GM12878 (cell line): Measurements from ENCODE around the gene FGGY. TPM values are rescaled to one million over a fixed set of nuclear protein-coding genes. Genes with fewer than 3 reads are reported as not detected.

Experiments used
- ATAC-seq: fragments of 200-7000 bp; cut with Tn5 transposase; 3 replicates; pipeline ENCODE4 v1.9.1; 2020; ENCODE audit warnings: mild to moderate bottlenecking, moderate library complexity
- BruUV-seq: library from RNA; stranded (reverse); fragments of 400-500 nt; replicated peaks from 2 replicates; lab custom pipeline; 2021; lab: Mats Ljungman, UMichigan
- CTCF ChIA-PET: fragments of 300-600 bp; sonication (Branson Sonifier 250); formaldehyde crosslinking; extraction: SDS; loops from one replicate; lab custom pipeline; 2021; ENCODE audit warnings: inconsistent platforms; lab: Yijun Ruan, JAX
- POLR2A ChIA-PET: fragments of 350-600 bp; formaldehyde crosslinking; extraction: SDS; loops from one replicate; lab custom pipeline; 2021; ENCODE audit warnings: inconsistent platforms; lab: Charles Lee
- RAD21 ChIA-PET: fragments of 300-600 bp; sonication (Branson Sonifier 250); formaldehyde crosslinking; loops from one replicate; lab custom pipeline; 2023; ENCODE audit warnings: antibody characterized with exemption; ENCODE audit not compliant: unreplicated experiment; lab: Charles Lee
- SMC1A ChIA-PET: fragments of 300-600 bp; sonication (Branson Sonifier 250); formaldehyde crosslinking; loops from one replicate; lab custom pipeline; 2023; ENCODE audit not compliant: unreplicated experiment, uncharacterized antibody; lab: Charles Lee
- DNase-seq: peaks from one replicate; pipeline ENCODE4 v3.0.0-alpha.2; 2011; ENCODE audit warnings: low read depth, low spot score
- FAIRE-seq: peaks from 3 replicates; lab custom pipeline; 2011; peaks lifted over from hg19 to GRCh38; lab: Jason Lieb, UNC
- H2AFZ ChIP-seq: 2 replicates; pipeline ENCODE4 v1.6.0; 2011; ENCODE audit warnings: low read depth, low read length, control low read depth; ENCODE audit not compliant: control insufficient read depth
- H3K27ac ChIP-seq: 2 replicates; pipeline ENCODE4 v1.5.1; 2011; ENCODE audit warnings: control low read depth; ENCODE audit not compliant: control insufficient read depth, insufficient read depth
- H3K27me3 ChIP-seq, 2 experiments: replicated peaks in 1 of 2; 2 replicates each; pipeline versions ENCODE4 v1.6.0 to v1.6.1; 2011; ENCODE audit warnings: low read length in 1 of 2; ENCODE audit not compliant: control insufficient read depth in 2 of 2, insufficient read depth in 2 of 2
- H3K36me3 ChIP-seq, 2 experiments: 2 replicates each; pipeline ENCODE4 v1.5.1; 2011; ENCODE audit warnings: low read length in 1 of 2; ENCODE audit not compliant: control insufficient read depth in 2 of 2, insufficient read depth in 2 of 2
- H3K4me1 ChIP-seq: 2 replicates; pipeline ENCODE4 v1.6.1; 2011; ENCODE audit warnings: mild to moderate bottlenecking, low read length, moderate library complexity, mixed read lengths; ENCODE audit not compliant: control insufficient read depth, insufficient read depth
- H3K4me2 ChIP-seq: 2 replicates; pipeline ENCODE4 v1.6.0; 2011; ENCODE audit warnings: control low read depth; ENCODE audit not compliant: control insufficient read depth, insufficient read depth
- H3K4me3 ChIP-seq: fragments of 200-600 bp; sonication (generic); 2 replicates; pipeline ENCODE4 v1.5.1; 2016
- H3K79me2 ChIP-seq: 2 replicates; pipeline ENCODE4 v1.6.0; 2011; ENCODE audit warnings: low read length; ENCODE audit not compliant: control insufficient read depth, insufficient read depth
- H3K9ac ChIP-seq: 2 replicates; pipeline ENCODE4 v1.8.0; 2011; ENCODE audit warnings: low read length, control low read depth, mixed read lengths; ENCODE audit not compliant: control insufficient read depth, insufficient read depth
- H3K9me3 ChIP-seq: replicated peaks from 3 replicates; pipeline ENCODE4 v1.5.1; 2011; ENCODE audit warnings: mild to moderate bottlenecking, low read length; ENCODE audit not compliant: control insufficient read depth, insufficient read depth
- H4K20me1 ChIP-seq: 2 replicates; pipeline ENCODE4 v1.6.0; 2011; ENCODE audit not compliant: control insufficient read depth, insufficient read depth
- CHD2 ChIP-seq: IDR thresholded peaks from 2 replicates; pipeline ENCODE4 v1.6.1; 2011; ENCODE audit warnings: low read depth, low read length, improper control_type of control experiment, borderline replicate concordance
- EP300 ChIP-seq, 2 experiments: fragments of 150-350 bp in 1 of 2; IDR thresholded peaks; 2 replicates each; pipeline ENCODE4 v1.6.1; 2011 to 2012; ENCODE audit warnings: low read depth in 2 of 2, low read length in 2 of 2, borderline replicate concordance in 1 of 2, improper control_type of control experiment in 1 of 2, inconsistent platforms in 1 of 2; ENCODE audit not compliant: control insufficient read depth in 1 of 2
- IKZF2 ChIP-seq, 2 experiments: fragments of 450-650 bp; IDR thresholded peaks; 2 replicates each; pipeline ENCODE4 v1.6.1; 2017; ENCODE audit warnings: mild to moderate bottlenecking in 2 of 2, moderate library complexity in 2 of 2
- MTA2 ChIP-seq: fragments of 450-650 bp; IDR thresholded peaks from 2 replicates; pipeline ENCODE4 v1.6.1; 2016; ENCODE audit warnings: low read depth, mild to moderate bottlenecking, moderate library complexity
- NR2C2 ChIP-seq: IDR thresholded peaks from 2 replicates; pipeline ENCODE4 v1.6.1; 2011; ENCODE audit warnings: borderline replicate concordance, low read depth; ENCODE audit not compliant: control insufficient read depth, insufficient read length
- PML ChIP-seq: IDR thresholded peaks from 2 replicates; pipeline ENCODE4 v1.6.1; 2012; ENCODE audit warnings: low read length, inconsistent platforms
- SMAD1 ChIP-seq: fragments of 450-650 bp; IDR thresholded peaks from 2 replicates; pipeline ENCODE4 v1.6.1; 2018; ENCODE audit warnings: mild to moderate bottlenecking, low read depth; ENCODE audit not compliant: partially characterized antibody
- TAF1 ChIP-seq: IDR thresholded peaks from 2 replicates; pipeline ENCODE4 v1.6.1; 2011; ENCODE audit warnings: mild to moderate bottlenecking, low read depth, low read length, borderline replicate concordance
- WGBS: methylation state at CpG from one replicate; pipeline ENCODE4 v1.1.6; 2016; ENCODE audit warnings: low lambda C conversion rate; ENCODE audit not compliant: insufficient replicate concordance, insufficient coverage; ENCODE audit errors: missing lambda C conversion rate; 5-methylcytosine and 5-hydroxymethylcytosine counted together
- in situ Hi-C: fragments of 300-500 bp; cut with MboI; formaldehyde crosslinking; loops from 9 replicates; pipeline ENCODE4 v1.14.3; 2018; ENCODE audit warnings: mixed read lengths
- intact Hi-C: fragments of 100-400 bp; cut with micrococcal nuclease; formaldehyde crosslinking; loops from one replicate; pipeline ENCODE4 v1.14.2; 2022; ENCODE audit not compliant: unreplicated experiment
- polyA plus RNA-seq, 11 experiments: library from polyadenylated mRNA; depleted of rRNA in 4 of 11; unstranded in 6 of 11; stranded (reverse) in 5 of 11; fragments of >200 nt; fragmentation: Nextera tagmentation in 4 of 11; fragmentation: Illumina TruSeq in 1 of 11; extraction: Ambion mirVana in 4 of 11; extraction: Trizol in 1 of 11; gene quantifications; 1 replicate in 1 of 11; 2 replicates in 10 of 11; pipeline versions ENCODE4 v1.2.1 to v1.2.3, GENCODE V29; 2011 to 2016; ENCODE audit warnings: inconsistent platforms in 2 of 11, missing spikeins in 2 of 11, low read depth in 1 of 11
- total RNA-seq, 4 experiments: library from RNA; depleted of rRNA in 3 of 4; stranded (reverse); fragments of >200 nt in 3 of 4; fragmentation: Illumina TruSeq in 1 of 4; extraction: Trizol in 1 of 4; gene quantifications; 2 replicates each; pipeline versions ENCODE4 v1.2.1 to v1.2.3, GENCODE V29; 2013 to 2021
- TF ChIP-seq, protein P1 (sequence below): fragments of 150-350 bp; IDR thresholded peaks from 2 replicates; pipeline ENCODE4 v1.6.1; 2014; ENCODE audit warnings: mild to moderate bottlenecking, low read depth, low read length
- TF ChIP-seq, protein P2 (sequence below): fragments of 450-650 bp; IDR thresholded peaks from 2 replicates; pipeline ENCODE4 v1.6.1; 2017; ENCODE audit warnings: mild to moderate bottlenecking, moderate library complexity
- TF ChIP-seq, protein P3 (sequence below): IDR thresholded peaks from 2 replicates; pipeline ENCODE4 v1.6.1; 2011; ENCODE audit warnings: borderline replicate concordance, low read depth, mild to moderate bottlenecking, moderate library complexity, low read length; ENCODE audit not compliant: insufficient read depth, poor library complexity, severe bottlenecking

Gene FGGY
- total and polyA plus RNA-seq, 10 of the 15 experiments (the other 5 are each of a cell fraction or from before 2014, with no cell fraction given) = 6.2 to 11.9 (median 7.5) TPM

DNA sequence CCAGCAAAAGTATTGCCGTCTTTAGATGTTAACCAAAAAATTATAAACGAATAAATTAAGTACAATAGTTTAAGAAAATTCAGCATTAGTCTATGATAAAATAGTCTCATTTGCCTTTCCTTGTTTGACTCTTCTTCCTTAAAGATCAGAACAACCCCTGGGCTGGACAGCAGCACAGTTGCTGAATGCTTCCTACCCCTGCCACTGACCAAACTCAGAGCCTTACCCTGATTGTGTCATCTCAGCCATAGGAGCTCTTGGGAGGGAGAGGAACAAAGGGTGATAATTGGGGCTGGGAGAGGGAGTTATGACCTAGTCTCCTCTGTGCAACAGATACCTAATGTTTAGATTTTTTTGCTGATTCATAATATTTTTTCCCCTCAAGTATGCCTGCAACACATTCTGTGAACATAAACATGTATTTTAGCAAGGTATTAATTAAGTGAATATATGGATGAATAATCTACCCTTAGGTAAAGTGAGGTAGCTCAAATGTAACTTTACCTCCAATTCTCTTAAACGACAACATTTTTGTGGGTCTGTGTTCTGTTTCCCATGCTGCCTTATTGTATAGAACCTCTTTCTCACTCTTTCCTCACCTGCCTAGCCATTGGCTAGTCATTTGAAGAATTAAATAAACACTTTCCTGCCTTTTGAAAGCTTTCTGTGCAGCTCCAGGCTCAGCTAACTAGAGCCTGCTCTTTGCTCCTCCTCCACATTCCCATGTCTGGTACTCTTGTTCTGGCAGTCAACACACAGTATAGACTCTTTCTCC, 46.1 kb downstream of the FGGY start (continued):
- TF ChIP-seq, protein P1, sequence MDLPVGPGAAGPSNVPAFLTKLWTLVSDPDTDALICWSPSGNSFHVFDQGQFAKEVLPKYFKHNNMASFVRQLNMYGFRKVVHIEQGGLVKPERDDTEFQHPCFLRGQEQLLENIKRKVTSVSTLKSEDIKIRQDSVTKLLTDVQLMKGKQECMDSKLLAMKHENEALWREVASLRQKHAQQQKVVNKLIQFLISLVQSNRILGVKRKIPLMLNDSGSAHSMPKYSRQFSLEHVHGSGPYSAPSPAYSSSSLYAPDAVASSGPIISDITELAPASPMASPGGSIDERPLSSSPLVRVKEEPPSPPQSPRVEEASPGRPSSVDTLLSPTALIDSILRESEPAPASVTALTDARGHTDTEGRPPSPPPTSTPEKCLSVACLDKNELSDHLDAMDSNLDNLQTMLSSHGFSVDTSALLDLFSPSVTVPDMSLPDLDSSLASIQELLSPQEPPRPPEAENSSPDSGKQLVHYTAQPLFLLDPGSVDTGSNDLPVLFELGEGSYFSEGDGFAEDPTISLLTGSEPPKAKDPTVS = no peak
- no peak for TF ChIP-seq MTA2
- no peak for TF ChIP-seq EP300 (IDR thresholded peaks at IDR 0.05; ENCODE audit: borderline replicate concordance in 1 of 2, control insufficient read depth in 1 of 2, low read depth in 2 of 2, low read length in 2 of 2)
- TF ChIP-seq NR2C2 = no peak
- no peak for TF ChIP-seq SMAD1

DNA sequence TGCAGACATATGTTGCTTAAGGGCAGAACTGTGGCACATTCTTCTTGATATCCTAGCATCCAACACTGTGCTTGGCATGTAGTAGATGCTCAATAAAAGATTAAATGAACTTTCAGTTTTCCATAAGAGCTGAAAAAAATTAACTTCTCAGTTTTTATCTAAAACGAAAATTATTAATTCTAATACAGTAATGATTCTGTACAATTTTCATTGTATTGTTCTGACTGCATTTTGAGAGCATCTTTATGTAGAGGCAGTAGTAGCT, 46.6 kb downstream of the FGGY start:
- BruUV-seq = no TSS peak
- ChIA-PET RAD21 (interaction anchor here (1.2 kb wide), 1 partner anchor 355 kb away, joined by 3 read pairs; no protein-coding TSS in a partner anchor), SMC1A (interaction anchor here (0.9 to 1.9 kb wide), 4 partner anchors 9 to 114 kb away, joined by 3 to 15 read pairs (median 3); no protein-coding TSS in a partner anchor), POLR2A (interaction anchor here (1.0 to 1.1 kb wide), 2 partner anchors 8 to 10 kb away, joined by 4 read pairs; no protein-coding TSS in a partner anchor), CTCF (interaction anchor here (0.9 to 1.8 kb wide), 4 partner anchors 10 to 356 kb away, joined by 3 to 9 read pairs (median 3); no protein-coding TSS in a partner anchor)
- Histone ChIP-seq H3K9me3 (no peaks in the 10 kb centered on the region), H3K4me3 (no peak overlapping the region), H3K36me3 (no peaks in the 10 kb centered on the region; a peak in 2 of 4 replicates), H3K4me2 (no peak overlapping the region), H3K9ac (no peak overlapping the region), H3K4me1 (no peaks in the 10 kb centered on the region), H3K79me2 (no peaks in the 10 kb centered on the region), H3K27ac (no peak overlapping the region), H3K27me3 (no peaks in the 10 kb centered on the region), H4K20me1 (no peaks in the 10 kb centered on the region), H2AFZ (no peak overlapping the region)
- intact Hi-C loops = loop anchor here (5.0 kb wide), 1 partner anchor 354 kb away; no protein-coding TSS in a partner anchor
- FAIRE-seq (no peak), DNase-seq (no peak), ATAC-seq (no peak)
- WGBS = 35% methylated on average over 1 of the region's 1 CpG
- in situ Hi-C loops = no loop called here
- no peak for TF ChIP-seq PML
- TF ChIP-seq, protein P2, sequence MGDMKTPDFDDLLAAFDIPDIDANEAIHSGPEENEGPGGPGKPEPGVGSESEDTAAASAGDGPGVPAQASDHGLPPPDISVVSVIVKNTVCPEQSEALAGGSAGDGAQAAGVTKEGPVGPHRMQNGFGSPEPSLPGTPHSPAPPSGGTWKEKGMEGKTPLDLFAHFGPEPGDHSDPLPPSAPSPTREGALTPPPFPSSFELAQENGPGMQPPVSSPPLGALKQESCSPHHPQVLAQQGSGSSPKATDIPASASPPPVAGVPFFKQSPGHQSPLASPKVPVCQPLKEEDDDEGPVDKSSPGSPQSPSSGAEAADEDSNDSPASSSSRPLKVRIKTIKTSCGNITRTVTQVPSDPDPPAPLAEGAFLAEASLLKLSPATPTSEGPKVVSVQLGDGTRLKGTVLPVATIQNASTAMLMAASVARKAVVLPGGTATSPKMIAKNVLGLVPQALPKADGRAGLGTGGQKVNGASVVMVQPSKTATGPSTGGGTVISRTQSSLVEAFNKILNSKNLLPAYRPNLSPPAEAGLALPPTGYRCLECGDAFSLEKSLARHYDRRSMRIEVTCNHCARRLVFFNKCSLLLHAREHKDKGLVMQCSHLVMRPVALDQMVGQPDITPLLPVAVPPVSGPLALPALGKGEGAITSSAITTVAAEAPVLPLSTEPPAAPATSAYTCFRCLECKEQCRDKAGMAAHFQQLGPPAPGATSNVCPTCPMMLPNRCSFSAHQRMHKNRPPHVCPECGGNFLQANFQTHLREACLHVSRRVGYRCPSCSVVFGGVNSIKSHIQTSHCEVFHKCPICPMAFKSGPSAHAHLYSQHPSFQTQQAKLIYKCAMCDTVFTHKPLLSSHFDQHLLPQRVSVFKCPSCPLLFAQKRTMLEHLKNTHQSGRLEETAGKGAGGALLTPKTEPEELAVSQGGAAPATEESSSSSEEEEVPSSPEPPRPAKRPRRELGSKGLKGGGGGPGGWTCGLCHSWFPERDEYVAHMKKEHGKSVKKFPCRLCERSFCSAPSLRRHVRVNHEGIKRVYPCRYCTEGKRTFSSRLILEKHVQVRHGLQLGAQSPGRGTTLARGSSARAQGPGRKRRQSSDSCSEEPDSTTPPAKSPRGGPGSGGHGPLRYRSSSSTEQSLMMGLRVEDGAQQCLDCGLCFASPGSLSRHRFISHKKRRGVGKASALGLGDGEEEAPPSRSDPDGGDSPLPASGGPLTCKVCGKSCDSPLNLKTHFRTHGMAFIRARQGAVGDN = no peak
- TF ChIP-seq TAF1 = no peak
- no peak for TF ChIP-seq CHD2
- TF ChIP-seq IKZF2 (IDR thresholded peaks at IDR 0.05) = no peak
- TF ChIP-seq, protein P3, sequence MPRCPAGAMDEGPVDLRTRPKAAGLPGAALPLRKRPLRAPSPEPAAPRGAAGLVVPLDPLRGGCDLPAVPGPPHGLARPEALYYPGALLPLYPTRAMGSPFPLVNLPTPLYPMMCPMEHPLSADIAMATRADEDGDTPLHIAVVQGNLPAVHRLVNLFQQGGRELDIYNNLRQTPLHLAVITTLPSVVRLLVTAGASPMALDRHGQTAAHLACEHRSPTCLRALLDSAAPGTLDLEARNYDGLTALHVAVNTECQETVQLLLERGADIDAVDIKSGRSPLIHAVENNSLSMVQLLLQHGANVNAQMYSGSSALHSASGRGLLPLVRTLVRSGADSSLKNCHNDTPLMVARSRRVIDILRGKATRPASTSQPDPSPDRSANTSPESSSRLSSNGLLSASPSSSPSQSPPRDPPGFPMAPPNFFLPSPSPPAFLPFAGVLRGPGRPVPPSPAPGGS = no peak
